K562 (cell line): ENCODE measurements around the gene GABPB2. TPM values are rescaled to one million over a fixed set of nuclear protein-coding genes. Genes with fewer than 3 reads are reported as not detected.

Experiments used
- ATAC-seq: fragments of 200-7000 bp; cut with Tn5 transposase; 3 replicates; pipeline ENCODE4 v1.9.1; 2020; ENCODE audit warnings: moderate library complexity
- BruUV-seq: library from RNA; stranded (reverse); fragments of 400-500 nt; replicated peaks from 2 replicates; lab custom pipeline; 2021; lab: Mats Ljungman, UMichigan
- CTCF ChIA-PET: fragments of 300-600 bp; formaldehyde crosslinking; extraction: SDS; loops from one replicate; lab custom pipeline; 2021; ENCODE audit warnings: low intra/inter-chr PET ratio; lab: Yijun Ruan, JAX
- POLR2A ChIA-PET: fragments of 300-600, 350-650 bp; sonication (Branson Sonifier 250); formaldehyde crosslinking; extraction: SDS; loops from one replicate; lab custom pipeline; 2021; ENCODE audit warnings: antibody characterized with exemption, inconsistent platforms; lab: Yijun Ruan, JAX
- DNase-seq, 4 experiments: peaks; one replicate each; pipeline versions ENCODE4 v3.0.0 to v3.0.0-alpha.2; 2011 to 2018; ENCODE audit warnings: low spot score in 3 of 4, mixed read lengths in 3 of 4; ENCODE audit errors: extremely low read depth in 1 of 4
- FAIRE-seq: peaks from 2 replicates; lab custom pipeline; 2011; peaks lifted over from hg19 to GRCh38; lab: Jason Lieb, UNC
- H2AFZ ChIP-seq: 2 replicates; pipeline ENCODE4 v1.6.0; 2011; ENCODE audit warnings: low read depth, low read length, control low read depth, inconsistent platforms
- H3K27ac ChIP-seq: fragments of 200-600 bp; 3 replicates; pipeline ENCODE4 v1.8.0; 2011; ENCODE audit warnings: low read depth, mild to moderate bottlenecking, control low read depth, inconsistent platforms, low read length, moderate library complexity, mixed read lengths; ENCODE audit errors: extremely low read depth
- H3K27me3 ChIP-seq, 2 experiments: fragments of 300-600 bp in 1 of 2; 2 replicates in 1 of 2; 3 replicates in 1 of 2; pipeline versions ENCODE4 v1.6.0 to v1.8.0; 2011; ENCODE audit warnings: inconsistent platforms in 2 of 2, low read length in 2 of 2, mild to moderate bottlenecking in 1 of 2, mixed read lengths in 1 of 2, moderate library complexity in 1 of 2; ENCODE audit not compliant: control insufficient read depth in 2 of 2, insufficient read depth in 2 of 2
- H3K36me3 ChIP-seq: fragments of 300-600 bp; 3 replicates; pipeline ENCODE4 v1.8.0; 2011; ENCODE audit warnings: mild to moderate bottlenecking, low read length, inconsistent platforms; ENCODE audit not compliant: control insufficient read depth, insufficient read depth
- H3K4me1 ChIP-seq, 2 experiments: fragments of 200-600 bp in 1 of 2; replicated peaks in 1 of 2; 2 replicates in 1 of 2; 3 replicates in 1 of 2; pipeline versions ENCODE4 v1.5.1 to v1.8.0; 2011; ENCODE audit warnings: inconsistent platforms in 2 of 2, low read length in 2 of 2, mild to moderate bottlenecking in 1 of 2, mixed read lengths in 1 of 2, moderate library complexity in 1 of 2; ENCODE audit not compliant: control insufficient read depth in 2 of 2, insufficient read depth in 2 of 2
- H3K4me2 ChIP-seq: 2 replicates; pipeline ENCODE4 v1.6.1; 2011; ENCODE audit warnings: low read length, control low read depth, inconsistent platforms, mixed read lengths; ENCODE audit not compliant: insufficient read depth
- H3K4me3 ChIP-seq: fragments of 200-600 bp; sonication (generic), shearing (Covaris generic); 2 replicates; pipeline ENCODE4 v1.5.1; 2016; ENCODE audit warnings: control low read depth, inconsistent platforms
- H3K79me2 ChIP-seq: fragments of 200-600 bp; 3 replicates; pipeline ENCODE4 v1.8.0; 2011; ENCODE audit warnings: low read length, inconsistent platforms; ENCODE audit not compliant: control insufficient read depth, insufficient read depth
- H3K9ac ChIP-seq, 2 experiments: 2 replicates each; pipeline versions ENCODE4 v1.6.0 to v1.6.1; 2011; ENCODE audit warnings: low read depth in 2 of 2, low read length in 2 of 2, control low read depth in 1 of 2, inconsistent platforms in 1 of 2, mild to moderate bottlenecking in 1 of 2, mixed read lengths in 1 of 2; ENCODE audit not compliant: insufficient read depth in 1 of 2
- H3K9me1 ChIP-seq: one replicate; pipeline ENCODE4 v1.6.0; 2011; ENCODE audit warnings: inconsistent platforms, mild to moderate bottlenecking, low read length, moderate library complexity; ENCODE audit not compliant: control insufficient read depth, insufficient read depth
- H3K9me3 ChIP-seq: replicated peaks from 2 replicates; pipeline ENCODE4 v1.5.1; 2011; ENCODE audit warnings: low read depth, low read length, inconsistent platforms; ENCODE audit not compliant: control insufficient read depth, insufficient read depth
- H4K20me1 ChIP-seq: replicated peaks from 2 replicates; pipeline ENCODE4 v1.6.1; 2011; ENCODE audit warnings: low read length, inconsistent platforms, mixed read lengths; ENCODE audit not compliant: control insufficient read depth, insufficient read depth
- CBFA2T3 ChIP-seq: fragments of 450-650 bp; IDR thresholded peaks from 2 replicates; pipeline ENCODE4 v1.6.1; 2017
- HMGN3 ChIP-seq: IDR thresholded peaks from 2 replicates; pipeline ENCODE4 v1.6.1; 2011; ENCODE audit warnings: borderline replicate concordance, low read depth, mild to moderate bottlenecking, mixed read lengths, low read length; ENCODE audit not compliant: insufficient read length; ENCODE audit errors: extremely low read depth
- ZBTB7A ChIP-seq: IDR thresholded peaks from 2 replicates; pipeline ENCODE4 v1.6.1; 2011; ENCODE audit warnings: low read depth, mild to moderate bottlenecking, low read length, moderate library complexity, borderline replicate concordance; ENCODE audit not compliant: control insufficient read depth
- WGBS: fragments of 100-300 bp; shearing (Covaris generic); methylation state at CpG from one replicate; pipeline ENCODE4 v1.1.6; 2016; ENCODE audit warnings: low coverage, mixed read lengths; ENCODE audit not compliant: insufficient coverage; ENCODE audit errors: missing lambda C conversion rate; 5-methylcytosine and 5-hydroxymethylcytosine counted together
- in situ Hi-C: fragments of 300-500 bp; cut with MboI; formaldehyde crosslinking; loops from 4 replicates; pipeline ENCODE4 v1.15.0; 2018; ENCODE audit warnings: inconsistent platforms, mixed read lengths
- intact Hi-C: fragments of 100-400 bp; cut with micrococcal nuclease; formaldehyde crosslinking; loops from 2 replicates; pipeline ENCODE4 v1.14.2; 2022
- polyA plus RNA-seq, 8 experiments: library from polyadenylated mRNA; depleted of rRNA in 4 of 8; stranded (reverse) in 5 of 8; unstranded in 3 of 8; fragments of >200 nt; fragmentation: Nextera tagmentation in 2 of 8; fragmentation: Illumina TruSeq in 1 of 8; extraction: Ambion mirVana in 2 of 8; extraction: Trizol in 1 of 8; gene quantifications; 2 replicates each; pipeline versions ENCODE4 v1.2.1 to v1.2.3, GENCODE V29; 2011 to 2014; ENCODE audit warnings: inconsistent platforms in 1 of 8, missing spikeins in 1 of 8
- total RNA-seq, 7 experiments: library from RNA; depleted of rRNA in 6 of 7; stranded (reverse); fragments of >200 nt in 6 of 7; fragmentation: Illumina TruSeq in 2 of 7; extraction: Trizol in 2 of 7; gene quantifications; 2 replicates each; pipeline versions ENCODE4 v1.2.1 to v1.2.3, GENCODE V29; 2011 to 2021; ENCODE audit warnings: low replicate concordance in 1 of 7
- TF ChIP-seq, protein P1 (sequence below): fragments of 200-800 bp; sonication (Bioruptor generic); IDR thresholded peaks from 2 replicates; pipeline ENCODE4 v1.6.1; 2017; ENCODE audit warnings: missing genetic modification characterization, missing compliant biosample characterization
- TF ChIP-seq, protein P2 (sequence below): fragments of 200-800 bp; sonication (Bioruptor generic); IDR thresholded peaks from 2 replicates; pipeline ENCODE4 v1.6.1; 2016; ENCODE audit warnings: missing genetic modification characterization, missing compliant biosample characterization
- TF ChIP-seq, protein P3 (sequence below): fragments of 250-450 bp; sonication (Bioruptor Pico); IDR thresholded peaks from 2 replicates; pipeline ENCODE4 v1.8.0; 2022; ENCODE audit warnings: inconsistent platforms, mild to moderate bottlenecking, moderate library complexity, borderline replicate concordance

Gene GABPB2
- total and polyA plus RNA-seq, 9 of the 15 experiments (the other 6 are each of a cell fraction or from before 2014, with no cell fraction given), result 2.2 to 13.3 (median 6.1) TPM

DNA sequence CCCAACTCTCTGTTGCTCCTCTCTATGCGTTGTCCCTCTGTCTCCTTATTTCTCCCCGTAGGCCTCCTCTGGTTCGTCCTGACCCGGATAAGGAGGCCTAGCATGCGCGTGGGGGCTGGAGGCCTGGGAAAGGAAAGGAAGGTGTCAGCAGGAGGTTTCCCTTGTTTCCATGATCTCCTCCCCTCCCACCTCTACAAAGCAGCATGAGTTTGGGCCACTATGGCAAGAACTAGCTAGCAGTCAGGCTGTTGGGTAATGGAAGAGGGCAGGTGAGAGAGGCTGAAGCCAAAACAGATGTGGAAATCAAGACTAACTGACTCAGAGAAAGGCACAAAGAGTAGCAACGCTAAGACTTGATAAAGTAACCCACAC is 76.6 kb downstream of the GABPB2 start (continued):
- TF ChIP-seq, protein P1, sequence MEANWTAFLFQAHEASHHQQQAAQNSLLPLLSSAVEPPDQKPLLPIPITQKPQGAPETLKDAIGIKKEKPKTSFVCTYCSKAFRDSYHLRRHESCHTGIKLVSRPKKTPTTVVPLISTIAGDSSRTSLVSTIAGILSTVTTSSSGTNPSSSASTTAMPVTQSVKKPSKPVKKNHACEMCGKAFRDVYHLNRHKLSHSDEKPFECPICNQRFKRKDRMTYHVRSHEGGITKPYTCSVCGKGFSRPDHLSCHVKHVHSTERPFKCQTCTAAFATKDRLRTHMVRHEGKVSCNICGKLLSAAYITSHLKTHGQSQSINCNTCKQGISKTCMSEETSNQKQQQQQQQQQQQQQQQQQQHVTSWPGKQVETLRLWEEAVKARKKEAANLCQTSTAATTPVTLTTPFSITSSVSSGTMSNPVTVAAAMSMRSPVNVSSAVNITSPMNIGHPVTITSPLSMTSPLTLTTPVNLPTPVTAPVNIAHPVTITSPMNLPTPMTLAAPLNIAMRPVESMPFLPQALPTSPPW (CRISPR knock-in tag), result no peak
- TF ChIP-seq, all 486 proteins: peak for 12

DNA sequence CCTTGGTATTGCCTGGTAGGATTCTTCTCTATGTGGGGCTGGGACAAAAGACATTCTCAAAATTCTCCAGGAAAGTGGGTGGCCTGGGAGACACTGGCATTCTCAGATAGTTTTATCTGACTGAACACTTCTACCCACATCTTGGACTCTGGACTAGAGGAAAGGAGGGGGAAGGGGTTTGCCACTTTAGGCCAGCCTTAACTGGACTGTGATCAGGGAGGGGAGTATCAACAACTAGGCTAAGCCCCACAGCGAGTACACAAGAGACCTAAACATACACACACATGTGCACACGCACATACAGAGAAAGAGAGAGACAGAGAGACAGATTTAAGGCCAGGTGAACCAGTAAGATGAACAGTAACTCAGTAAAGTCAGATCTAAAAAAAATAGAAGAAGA is 77.1 kb downstream of the GABPB2 start:
- POLR2A ChIA-PET, result interaction anchor here (0.6 to 1.0 kb wide), 2 partner anchors 89 to 134 kb away, joined by 3 to 4 read pairs; no protein-coding TSS in a partner anchor
- Histone ChIP-seq H3K4me3 (no peak overlapping the region), H3K27me3 (no peaks in the 10 kb centered on the region), H3K36me3 (no peaks in the 10 kb centered on the region), H3K4me2 (peak overlapping the region; percentile 82; the same call in 1 of the 2 replicates), H3K79me2 (no peaks in the 10 kb centered on the region), H3K9me3 (no peaks in the 10 kb centered on the region), H4K20me1 (no peaks in the 10 kb centered on the region; the same call in 1 of the 2 replicates), H2AFZ (peak overlapping the region; percentile 82), H3K4me1 (peaks cover 19 to 38% of the 10 kb centered on the region in 2 experiments; a peak in 4 of 5 replicates), H3K27ac (no peak overlapping the region), H3K9ac (peak overlapping the region; percentile 39 to 40; a peak in 3 of 4 replicates), H3K9me1 (no peaks in the 10 kb centered on the region)
- TF ChIP-seq CBFA2T3, result 0 out of 2 replicates have a peak, but pooled peaks have one; percentile 24
- TF ChIP-seq, protein P2, sequence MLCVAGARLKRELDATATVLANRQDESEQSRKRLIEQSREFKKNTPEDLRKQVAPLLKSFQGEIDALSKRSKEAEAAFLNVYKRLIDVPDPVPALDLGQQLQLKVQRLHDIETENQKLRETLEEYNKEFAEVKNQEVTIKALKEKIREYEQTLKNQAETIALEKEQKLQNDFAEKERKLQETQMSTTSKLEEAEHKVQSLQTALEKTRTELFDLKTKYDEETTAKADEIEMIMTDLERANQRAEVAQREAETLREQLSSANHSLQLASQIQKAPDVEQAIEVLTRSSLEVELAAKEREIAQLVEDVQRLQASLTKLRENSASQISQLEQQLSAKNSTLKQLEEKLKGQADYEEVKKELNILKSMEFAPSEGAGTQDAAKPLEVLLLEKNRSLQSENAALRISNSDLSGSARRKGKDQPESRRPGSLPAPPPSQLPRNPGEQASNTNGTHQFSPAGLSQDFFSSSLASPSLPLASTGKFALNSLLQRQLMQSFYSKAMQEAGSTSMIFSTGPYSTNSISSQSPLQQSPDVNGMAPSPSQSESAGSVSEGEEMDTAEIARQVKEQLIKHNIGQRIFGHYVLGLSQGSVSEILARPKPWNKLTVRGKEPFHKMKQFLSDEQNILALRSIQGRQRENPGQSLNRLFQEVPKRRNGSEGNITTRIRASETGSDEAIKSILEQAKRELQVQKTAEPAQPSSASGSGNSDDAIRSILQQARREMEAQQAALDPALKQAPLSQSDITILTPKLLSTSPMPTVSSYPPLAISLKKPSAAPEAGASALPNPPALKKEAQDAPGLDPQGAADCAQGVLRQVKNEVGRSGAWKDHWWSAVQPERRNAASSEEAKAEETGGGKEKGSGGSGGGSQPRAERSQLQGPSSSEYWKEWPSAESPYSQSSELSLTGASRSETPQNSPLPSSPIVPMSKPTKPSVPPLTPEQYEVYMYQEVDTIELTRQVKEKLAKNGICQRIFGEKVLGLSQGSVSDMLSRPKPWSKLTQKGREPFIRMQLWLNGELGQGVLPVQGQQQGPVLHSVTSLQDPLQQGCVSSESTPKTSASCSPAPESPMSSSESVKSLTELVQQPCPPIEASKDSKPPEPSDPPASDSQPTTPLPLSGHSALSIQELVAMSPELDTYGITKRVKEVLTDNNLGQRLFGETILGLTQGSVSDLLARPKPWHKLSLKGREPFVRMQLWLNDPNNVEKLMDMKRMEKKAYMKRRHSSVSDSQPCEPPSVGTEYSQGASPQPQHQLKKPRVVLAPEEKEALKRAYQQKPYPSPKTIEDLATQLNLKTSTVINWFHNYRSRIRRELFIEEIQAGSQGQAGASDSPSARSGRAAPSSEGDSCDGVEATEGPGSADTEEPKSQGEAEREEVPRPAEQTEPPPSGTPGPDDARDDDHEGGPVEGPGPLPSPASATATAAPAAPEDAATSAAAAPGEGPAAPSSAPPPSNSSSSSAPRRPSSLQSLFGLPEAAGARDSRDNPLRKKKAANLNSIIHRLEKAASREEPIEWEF (CRISPR knock-in tag), result no peak
- TF ChIP-seq HMGN3, result no peak
- TF ChIP-seq ZBTB7A, result no peak
- TF ChIP-seq, protein P3, sequence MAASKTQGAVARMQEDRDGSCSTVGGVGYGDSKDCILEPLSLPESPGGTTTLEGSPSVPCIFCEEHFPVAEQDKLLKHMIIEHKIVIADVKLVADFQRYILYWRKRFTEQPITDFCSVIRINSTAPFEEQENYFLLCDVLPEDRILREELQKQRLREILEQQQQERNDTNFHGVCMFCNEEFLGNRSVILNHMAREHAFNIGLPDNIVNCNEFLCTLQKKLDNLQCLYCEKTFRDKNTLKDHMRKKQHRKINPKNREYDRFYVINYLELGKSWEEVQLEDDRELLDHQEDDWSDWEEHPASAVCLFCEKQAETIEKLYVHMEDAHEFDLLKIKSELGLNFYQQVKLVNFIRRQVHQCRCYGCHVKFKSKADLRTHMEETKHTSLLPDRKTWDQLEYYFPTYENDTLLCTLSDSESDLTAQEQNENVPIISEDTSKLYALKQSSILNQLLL (CRISPR knock-in tag), result no peak
- BruUV-seq, result no TSS peak
- in situ Hi-C loops (no loop called here), intact Hi-C loops (no loop called here)
- FAIRE-seq, result peak; percentile 63
- ATAC-seq, result no peak
- no peak for DNase-seq
- WGBS, result 17% methylated on average over 2 of the region's 2 CpGs
- CTCF ChIA-PET, result no interaction called here
